Thymus (tissue), 11 donors: Measurements from ENCODE around the gene ZNF750. TPM values are rescaled to one million over a fixed set of nuclear protein-coding genes. Genes with fewer than 3 reads are reported as not detected.

Source experiments
- DNase-seq, 9 donors: peaks; one replicate each; pipeline ENCODE4 v3.0.0-alpha.2; 2013; ENCODE audit warnings: low spot score in 9 of 9, low read depth in 6 of 9, missing footprints in 1 of 9
- H3K27ac ChIP-seq, 2 donors: one replicate each; pipeline ENCODE4 v1.5.1; 2013; ENCODE audit warnings: control low read depth in 1 of 2, low read depth in 1 of 2, low read length in 1 of 2, mild to moderate bottlenecking in 1 of 2, moderate library complexity in 1 of 2
- H3K27me3 ChIP-seq, 2 donors: one replicate each; pipeline ENCODE4 v1.5.1; 2013; ENCODE audit warnings: low read length in 1 of 2; ENCODE audit not compliant: control insufficient read depth in 2 of 2, insufficient read depth in 1 of 2
- H3K36me3 ChIP-seq, 2 donors: one replicate each; pipeline ENCODE4 v1.5.1; 2013; ENCODE audit warnings: low read length in 1 of 2, mild to moderate bottlenecking in 1 of 2, moderate library complexity in 1 of 2; ENCODE audit not compliant: control insufficient read depth in 2 of 2, insufficient read depth in 2 of 2
- H3K4me1 ChIP-seq, 2 donors: one replicate each; pipeline ENCODE4 v1.5.1; 2013; ENCODE audit warnings: low read length in 2 of 2; ENCODE audit not compliant: control insufficient read depth in 2 of 2, insufficient read depth in 2 of 2
- H3K4me3 ChIP-seq, 2 donors: one replicate each; pipeline ENCODE4 v1.5.1; 2013; ENCODE audit warnings: low read length in 2 of 2, control low read depth in 1 of 2, mild to moderate bottlenecking in 1 of 2
- H3K9me3 ChIP-seq, 2 donors: one replicate each; pipeline ENCODE4 v1.5.1; 2013; ENCODE audit warnings: low read length in 1 of 2, mild to moderate bottlenecking in 1 of 2; ENCODE audit not compliant: control insufficient read depth in 2 of 2, insufficient read depth in 1 of 2
- WGBS: extraction: QIAGEN DNeasy Blood & Tissue Kit; methylation state at CpG from one replicate; pipeline ENCODE4 v1.1.7; 2013; 5-methylcytosine and 5-hydroxymethylcytosine counted together
- polyA plus RNA-seq: library from polyadenylated mRNA; stranded (reverse); fragments of 200-250 nt; gene quantifications from one replicate; pipeline ENCODE4 v1.2.3, GENCODE V29; 2013
- total RNA-seq: library from RNA; stranded (reverse); fragments of 120-200 nt; gene quantifications from one replicate; pipeline ENCODE4 v1.2.4, GENCODE V29; 2013
- donor health status: healthy.

ZNF750 gene
- total and polyA plus RNA-seq, 2 donors = 3.9 to 4.1 TPM

- 77% methylated on average over 17 of the region's 17 CpGs for WGBS
Measured at GRCh38 chr17:82881900-82882714, 42.3 kb upstream of the ZNF750 start.

GRCh38 chr17:82881324-82881823 lies 41.6 kb upstream of the ZNF750 start:
- H3K9me3 ChIP-seq = peaks cover 1 to 10% of the 10 kb centered on the region in 2 donors
- peaks cover 5 to 6% of the 10 kb centered on the region in 2 donors for H3K36me3 ChIP-seq
- peaks cover 41 to 93% of the 10 kb centered on the region in 2 donors for H3K4me1 ChIP-seq
- H3K27ac ChIP-seq = peak overlapping the region in 1 of 2 donors; percentile 93
- no peak overlapping the region for H3K4me3 ChIP-seq
- WGBS = 75% methylated on average over 21 of the region's 21 CpGs
- H3K27me3 ChIP-seq = no peaks in the 10 kb centered on the region
- DNase-seq = no peak

More at GRCh38 chr17:82881900-82882714, 42.3 kb upstream of the ZNF750 start:
- no peak for DNase-seq
- H3K9me3 ChIP-seq = peaks cover 0 to 10% of the 10 kb centered on the region in 2 donors
- H3K4me1 ChIP-seq = peaks cover 43 to 92% of the 10 kb centered on the region in 2 donors
- peak overlapping the region in 1 of 2 donors; percentile 14 for H3K4me3 ChIP-seq
- H3K36me3 ChIP-seq = peaks cover 5 to 6% of the 10 kb centered on the region in 2 donors
- H3K27ac ChIP-seq = peak overlapping the region; percentile 82 to 93
- H3K27me3 ChIP-seq = no peaks in the 10 kb centered on the region

- Histone ChIP-seq H3K4me1 (peaks cover 39 to 92% of the 10 kb centered on the region in 2 donors), H3K27me3 (no peaks in the 10 kb centered on the region), H3K9me3 (peaks cover 1 to 8% of the 10 kb centered on the region in 2 donors), H3K27ac (peak overlapping the region in 1 of 2 donors; percentile 93), H3K36me3 (peaks cover 5 to 10% of the 10 kb centered on the region in 2 donors), H3K4me3 (no peak overlapping the region)
- DNase-seq = no peak
- WGBS = 96% methylated on average over 25 of the region's 25 CpGs
Measured at GRCh38 chr17:82880620-82881323, 41.0 kb upstream of the ZNF750 start.

GRCh38 chr17:82879241-82879640 lies 39.4 kb upstream of the ZNF750 start:
- DNase-seq = no peak
- WGBS = 96% methylated on average over 15 of the region's 15 CpGs
- H3K27ac ChIP-seq = no peak overlapping the region

GRCh38 chr17:82878527-82878926 lies 38.7 kb upstream of the ZNF750 start:
- no peak for DNase-seq
- H3K36me3 ChIP-seq = peaks cover 10 to 12% of the 10 kb centered on the region in 2 donors
- no peak overlapping the region for H3K27ac ChIP-seq
- H3K9me3 ChIP-seq = peaks cover 1 to 7% of the 10 kb centered on the region in 2 donors
- no peak overlapping the region for H3K4me3 ChIP-seq
- 31% methylated on average over 9 of the region's 9 CpGs for WGBS
- H3K27me3 ChIP-seq = no peaks in the 10 kb centered on the region
- peaks cover 21 to 92% of the 10 kb centered on the region in 2 donors for H3K4me1 ChIP-seq

More at GRCh38 chr17:82879241-82879640, 39.4 kb upstream of the ZNF750 start:
- peaks cover 1 to 8% of the 10 kb centered on the region in 2 donors for H3K9me3 ChIP-seq
- peaks cover 28 to 92% of the 10 kb centered on the region in 2 donors for H3K4me1 ChIP-seq
- no peak overlapping the region for H3K4me3 ChIP-seq
- H3K36me3 ChIP-seq = peaks cover 10% of the 10 kb centered on the region in 2 donors
- no peaks in the 10 kb centered on the region for H3K27me3 ChIP-seq

- no peak for DNase-seq
- peak overlapping the region; percentile 58 to 64 for H3K27ac ChIP-seq
- peaks cover 1 to 3% of the 10 kb centered on the region in 2 donors for H3K9me3 ChIP-seq
- WGBS = 54% methylated on average over 14 of the region's 14 CpGs
- no peaks in the 10 kb centered on the region for H3K27me3 ChIP-seq
- peaks cover 19 to 20% of the 10 kb centered on the region in 2 donors for H3K36me3 ChIP-seq
- H3K4me3 ChIP-seq = no peak overlapping the region
- peaks cover 16 to 92% of the 10 kb centered on the region in 2 donors for H3K4me1 ChIP-seq
Measured at GRCh38 chr17:82876602-82877379, 37.0 kb upstream of the ZNF750 start.

- H3K36me3 ChIP-seq = peaks cover 22 to 24% of the 10 kb centered on the region in 2 donors
- H3K27me3 ChIP-seq = no peaks in the 10 kb centered on the region
- no peak overlapping the region for H3K4me3 ChIP-seq
- H3K4me1 ChIP-seq = peaks cover 17 to 92% of the 10 kb centered on the region in 2 donors
- DNase-seq = no peak
- 85% methylated on average over 18 of the region's 18 CpGs for WGBS
- H3K9me3 ChIP-seq = peaks cover 1 to 3% of the 10 kb centered on the region in 2 donors
- H3K27ac ChIP-seq = peak overlapping the region in 1 of 2 donors; percentile 46
Measured at GRCh38 chr17:82876149-82876548, 36.3 kb upstream of the ZNF750 start.

GRCh38 chr17:82875407-82875856 lies 35.6 kb upstream of the ZNF750 start:
- no peak overlapping the region for H3K4me3 ChIP-seq
- H3K4me1 ChIP-seq = peaks cover 24 to 92% of the 10 kb centered on the region in 2 donors
- H3K9me3 ChIP-seq = peaks cover 1 to 6% of the 10 kb centered on the region in 2 donors
- 95% methylated on average over 19 of the region's 19 CpGs for WGBS
- peaks cover 27 to 30% of the 10 kb centered on the region in 2 donors for H3K36me3 ChIP-seq
- H3K27ac ChIP-seq = peak overlapping the region in 1 of 2 donors; percentile 49
- H3K27me3 ChIP-seq = no peaks in the 10 kb centered on the region
- no peak for DNase-seq
